Endothelial cell (in vitro differentiated cells): ENCODE measurements around the gene GATAD2A. TPM values are rescaled to one million over a fixed set of nuclear protein-coding genes. Genes with fewer than 3 reads are reported as not detected.

Experiments
- DNase-seq: peaks from one replicate; pipeline ENCODE4 v3.0.0; 2021; ENCODE audit warnings: low spot score
- H3K27ac Mint-ChIP-seq: one replicate; pipeline ENCODE4 v1.8.0; 2021; ENCODE audit warnings: mixed read lengths, inconsistent platforms; ENCODE audit not compliant: unreplicated experiment
- H3K27me3 Mint-ChIP-seq: one replicate; pipeline ENCODE4 v1.8.0; 2021; ENCODE audit warnings: mild to moderate bottlenecking, moderate library complexity, mixed read lengths, inconsistent platforms; ENCODE audit not compliant: unreplicated experiment
- H3K36me3 Mint-ChIP-seq: one replicate; pipeline ENCODE4 v1.8.0; 2021; ENCODE audit warnings: mild to moderate bottlenecking, low read depth, mixed read lengths, inconsistent platforms; ENCODE audit not compliant: unreplicated experiment
- H3K4me1 Mint-ChIP-seq: one replicate; pipeline ENCODE4 v1.8.0; 2021; ENCODE audit warnings: mild to moderate bottlenecking, mixed read lengths, inconsistent platforms; ENCODE audit not compliant: unreplicated experiment
- H3K4me3 Mint-ChIP-seq: one replicate; pipeline ENCODE4 v1.8.0; 2021; ENCODE audit warnings: mild to moderate bottlenecking, mixed read lengths, inconsistent platforms; ENCODE audit not compliant: unreplicated experiment
- H3K9me3 Mint-ChIP-seq: one replicate; pipeline ENCODE4 v1.8.0; 2021; ENCODE audit warnings: mixed read lengths, inconsistent platforms; ENCODE audit not compliant: unreplicated experiment
- long read RNA-seq: library from polyadenylated mRNA; unstranded; transcript quantifications from one replicate; pipeline ENCODE4 v2.0.0, GENCODE V29; 2020; ENCODE audit not compliant: unreplicated experiment
- total RNA-seq: library from RNA; stranded (reverse); fragmentation: NEBNext Ultra II Directional; extraction: Animal tissue kit (Norgen Biotek cat#: 25700); gene quantifications from one replicate; pipeline ENCODE4 v1.2.1, GENCODE V29; 2021; ENCODE audit not compliant: unreplicated experiment
- TF ChIP-seq, protein P1 (sequence below): fragments of 200-600 bp; sonication (generic); IDR thresholded peaks from one replicate; pipeline ENCODE4 v1.5.0; 2021; ENCODE audit warnings: antibody characterized with exemption; ENCODE audit not compliant: unreplicated experiment

Gene GATAD2A, protein sequence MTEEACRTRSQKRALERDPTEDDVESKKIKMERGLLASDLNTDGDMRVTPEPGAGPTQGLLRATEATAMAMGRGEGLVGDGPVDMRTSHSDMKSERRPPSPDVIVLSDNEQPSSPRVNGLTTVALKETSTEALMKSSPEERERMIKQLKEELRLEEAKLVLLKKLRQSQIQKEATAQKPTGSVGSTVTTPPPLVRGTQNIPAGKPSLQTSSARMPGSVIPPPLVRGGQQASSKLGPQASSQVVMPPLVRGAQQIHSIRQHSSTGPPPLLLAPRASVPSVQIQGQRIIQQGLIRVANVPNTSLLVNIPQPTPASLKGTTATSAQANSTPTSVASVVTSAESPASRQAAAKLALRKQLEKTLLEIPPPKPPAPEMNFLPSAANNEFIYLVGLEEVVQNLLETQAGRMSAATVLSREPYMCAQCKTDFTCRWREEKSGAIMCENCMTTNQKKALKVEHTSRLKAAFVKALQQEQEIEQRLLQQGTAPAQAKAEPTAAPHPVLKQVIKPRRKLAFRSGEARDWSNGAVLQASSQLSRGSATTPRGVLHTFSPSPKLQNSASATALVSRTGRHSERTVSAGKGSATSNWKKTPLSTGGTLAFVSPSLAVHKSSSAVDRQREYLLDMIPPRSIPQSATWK
- total RNA-seq, result 150 TPM
- long read RNA-seq, partial matches to known transcripts, result 1 of 15 reads
- long read RNA-seq, other reads (novel, unspliced or antisense), result 14 of 15 reads

DNA sequence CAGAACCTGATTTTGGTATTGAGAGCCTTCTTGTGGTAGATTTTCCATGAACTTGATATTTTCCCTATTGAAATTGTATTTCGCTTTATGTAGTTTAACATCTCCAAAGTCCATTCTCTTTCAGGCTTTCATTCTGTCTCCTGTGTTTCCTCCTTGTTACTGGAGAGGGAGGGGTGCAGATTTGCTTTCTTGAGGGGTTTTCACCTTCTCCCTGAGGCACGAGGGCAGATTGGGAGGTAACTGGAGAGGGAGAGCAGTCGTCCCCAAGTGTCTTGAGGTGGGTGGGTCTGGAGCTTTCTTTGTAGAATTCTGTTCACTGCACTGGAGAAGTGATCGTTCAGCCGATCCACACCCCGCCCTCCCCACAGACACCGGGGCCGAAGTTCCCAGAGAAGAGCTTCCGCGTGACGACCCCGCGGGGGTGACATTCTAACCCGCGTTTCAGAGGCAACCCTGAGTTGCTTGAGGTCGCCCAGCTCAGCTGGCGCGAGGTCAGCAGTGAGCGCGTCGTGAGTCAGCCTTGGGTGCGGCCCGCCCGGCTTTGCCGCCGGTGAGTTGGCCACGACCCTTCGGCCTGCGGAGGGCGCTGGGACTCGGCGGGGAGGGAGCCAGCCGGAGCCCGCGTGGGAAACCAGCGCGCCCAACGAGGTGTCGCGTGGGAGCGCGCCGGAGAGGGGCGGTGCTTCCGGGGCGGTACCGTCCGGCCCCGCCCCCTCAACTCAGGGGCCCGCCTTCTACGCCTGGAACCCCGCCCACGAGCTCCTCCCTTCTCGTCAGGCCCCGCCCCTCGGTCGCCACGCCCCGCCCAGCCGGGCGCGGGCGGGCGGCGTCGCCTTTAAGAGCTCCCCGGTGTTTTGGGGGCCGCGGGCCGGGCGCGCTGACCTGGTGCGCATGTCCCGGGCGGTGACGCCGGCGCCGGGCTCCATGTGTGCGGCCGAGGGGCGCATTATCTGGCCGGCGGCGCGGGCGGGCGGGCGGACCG is at the start of gene GATAD2A:
TSS of gene GATAD2A (plus strand) at position 797 of the 982 bp plus-strand sequence. CDS start 59,671 bp downstream, outside the sequence.
- peaks cover 17% of the 10 kb centered on the region for H3K27me3 Mint-ChIP-seq
- TF ChIP-seq, protein P1, sequence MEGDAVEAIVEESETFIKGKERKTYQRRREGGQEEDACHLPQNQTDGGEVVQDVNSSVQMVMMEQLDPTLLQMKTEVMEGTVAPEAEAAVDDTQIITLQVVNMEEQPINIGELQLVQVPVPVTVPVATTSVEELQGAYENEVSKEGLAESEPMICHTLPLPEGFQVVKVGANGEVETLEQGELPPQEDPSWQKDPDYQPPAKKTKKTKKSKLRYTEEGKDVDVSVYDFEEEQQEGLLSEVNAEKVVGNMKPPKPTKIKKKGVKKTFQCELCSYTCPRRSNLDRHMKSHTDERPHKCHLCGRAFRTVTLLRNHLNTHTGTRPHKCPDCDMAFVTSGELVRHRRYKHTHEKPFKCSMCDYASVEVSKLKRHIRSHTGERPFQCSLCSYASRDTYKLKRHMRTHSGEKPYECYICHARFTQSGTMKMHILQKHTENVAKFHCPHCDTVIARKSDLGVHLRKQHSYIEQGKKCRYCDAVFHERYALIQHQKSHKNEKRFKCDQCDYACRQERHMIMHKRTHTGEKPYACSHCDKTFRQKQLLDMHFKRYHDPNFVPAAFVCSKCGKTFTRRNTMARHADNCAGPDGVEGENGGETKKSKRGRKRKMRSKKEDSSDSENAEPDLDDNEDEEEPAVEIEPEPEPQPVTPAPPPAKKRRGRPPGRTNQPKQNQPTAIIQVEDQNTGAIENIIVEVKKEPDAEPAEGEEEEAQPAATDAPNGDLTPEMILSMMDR, result no peak
- peak; percentile 88 for DNase-seq
- peaks cover 46% of the 10 kb centered on the region for H3K4me1 Mint-ChIP-seq
- peaks cover 4% of the 10 kb centered on the region for H3K9me3 Mint-ChIP-seq
- H3K27ac Mint-ChIP-seq, result peak within 1 kb of the TSS; percentile 89
- peaks cover 8% of the 10 kb centered on the region for H3K36me3 Mint-ChIP-seq
- H3K4me3 Mint-ChIP-seq, result peak within 1 kb of the TSS; percentile 94

DNA sequence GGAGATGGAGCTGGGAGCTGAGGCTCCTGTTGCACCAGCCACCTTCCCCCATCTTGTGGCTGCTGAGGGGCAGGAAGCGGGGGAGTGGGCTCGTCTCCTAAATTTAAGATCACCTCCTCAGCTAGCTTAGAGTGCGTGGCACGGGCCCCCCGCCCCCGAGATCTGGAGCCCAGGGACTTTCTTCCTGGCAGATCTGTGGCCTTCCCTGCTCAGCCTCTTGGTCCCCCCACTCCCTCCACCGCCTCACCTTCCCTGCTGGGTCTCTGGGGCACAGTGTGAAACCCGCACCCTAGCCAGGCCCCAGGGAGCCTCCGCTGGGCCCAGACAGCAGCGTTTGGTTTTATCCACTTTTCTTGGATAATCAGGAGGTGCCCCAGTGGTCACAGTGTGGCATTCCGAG is 49.0 kb upstream of the GATAD2A start:
- H3K36me3 Mint-ChIP-seq, result peaks cover 19% of the 10 kb centered on the region
- H3K27me3 Mint-ChIP-seq, result peaks cover 5% of the 10 kb centered on the region
- no peak for DNase-seq
- H3K4me3 Mint-ChIP-seq, result no peak overlapping the region
- no peak overlapping the region for H3K27ac Mint-ChIP-seq
- peaks cover 11% of the 10 kb centered on the region for H3K4me1 Mint-ChIP-seq
- no peaks in the 10 kb centered on the region for H3K9me3 Mint-ChIP-seq
- TF ChIP-seq, protein P1, result no peak

DNA sequence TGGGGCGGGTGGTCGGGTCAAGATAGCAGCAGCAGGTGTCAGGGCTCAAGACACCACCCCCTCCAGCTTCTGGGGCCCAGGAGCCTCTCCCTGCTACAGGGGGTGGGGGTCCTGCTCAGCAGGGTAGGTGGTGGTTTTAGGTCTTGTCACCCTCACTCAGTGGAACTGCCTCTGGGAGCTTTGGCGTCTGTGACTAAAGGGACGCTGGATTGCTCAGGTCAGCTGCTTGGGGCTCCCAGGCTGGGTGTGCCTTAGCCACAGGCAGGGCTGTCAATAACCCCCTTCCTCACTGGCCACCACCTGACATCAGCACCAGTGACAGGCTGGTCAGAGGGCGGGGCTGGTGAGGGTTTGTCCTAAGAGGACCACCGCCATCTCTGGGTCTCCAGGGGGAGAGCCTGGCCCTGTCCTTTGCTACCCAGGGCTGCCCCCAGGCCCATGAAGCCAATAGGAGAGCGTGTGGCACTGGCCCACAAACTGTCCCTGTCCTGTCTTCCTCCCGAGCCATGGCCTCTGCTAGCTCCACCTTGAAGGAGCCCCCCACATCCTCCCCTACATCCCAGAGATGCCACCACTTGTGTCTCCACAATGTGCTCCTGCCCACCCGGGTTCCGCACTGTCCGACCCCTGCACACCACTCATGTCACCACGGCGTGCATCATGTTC is 48.4 kb upstream of the GATAD2A start:
- no peak for DNase-seq

DNA sequence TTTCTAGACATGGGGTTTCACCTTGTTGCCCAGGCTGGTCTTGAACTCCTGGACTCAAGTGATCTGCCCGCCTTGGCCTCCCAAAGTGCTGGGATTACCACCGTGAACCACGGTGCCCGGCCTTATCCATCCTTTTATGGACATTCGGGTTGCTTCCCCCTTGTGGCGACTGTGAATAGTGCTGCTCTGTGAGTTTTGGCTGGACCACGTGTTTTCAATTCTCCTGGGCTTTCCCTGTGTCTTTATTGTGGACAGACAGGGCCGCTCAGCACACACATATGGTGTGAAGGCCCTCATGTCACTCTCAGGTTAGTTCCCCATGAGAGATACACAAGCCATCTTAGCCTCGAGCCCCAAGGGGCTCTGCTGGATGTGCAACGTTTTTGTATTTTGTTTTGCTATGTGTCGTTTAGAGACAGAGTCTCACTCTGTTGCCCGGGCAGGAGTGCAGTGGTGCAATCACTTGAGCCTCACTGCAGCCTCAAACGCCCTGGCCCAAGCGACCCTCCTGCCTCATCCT is 44.3 kb upstream of the GATAD2A start:
- TF ChIP-seq, protein P1, result peak; percentile 88
- Mint-ChIP-seq H3K4me3 (no peak overlapping the region), H3K27ac (no peak overlapping the region), H3K27me3 (peaks cover 6% of the 10 kb centered on the region), H3K4me1 (peaks cover 16% of the 10 kb centered on the region), H3K9me3 (no peaks in the 10 kb centered on the region), H3K36me3 (peaks cover 5% of the 10 kb centered on the region)
- peak; percentile 83 for DNase-seq

More for the DNA sequence above, 48.4 kb upstream of the GATAD2A start:
- H3K4me3 Mint-ChIP-seq, result peak overlapping the region; percentile 66
- peaks cover 5% of the 10 kb centered on the region for H3K27me3 Mint-ChIP-seq
- TF ChIP-seq, protein P1, result no peak
- H3K36me3 Mint-ChIP-seq, result peaks cover 17% of the 10 kb centered on the region
- peaks cover 11% of the 10 kb centered on the region for H3K4me1 Mint-ChIP-seq
- H3K9me3 Mint-ChIP-seq, result no peaks in the 10 kb centered on the region
- no peak overlapping the region for H3K27ac Mint-ChIP-seq
